Measurements from ENCODE around the gene TACC2.

Gene TACC2

GRCh38 chr10:122297583-122297982 is 308.6 kb downstream of the TACC2 start:
- TF ChIP-seq CTCF (conservative IDR thresholded peaks at IDR 0.05) = no peak
- H3K27ac ChIP-seq = no peak overlapping the region

GRCh38 chr10:122298206-122298597 is 309.2 kb downstream of the TACC2 start:
- TF ChIP-seq CTCF (conservative IDR thresholded peaks at IDR 0.05) = no peak
- H3K27ac ChIP-seq = no peak overlapping the region

- TF ChIP-seq CTCF (conservative IDR thresholded peaks at IDR 0.05) = peak; percentile 80
- H3K27ac ChIP-seq = no peak overlapping the region
These were observed 309.8 kb downstream of the TACC2 start for GRCh38 chr10:122298598-122299301.

GRCh38 chr10:122299423-122300075 is 310.6 kb downstream of the TACC2 start:
- no peak for TF ChIP-seq CTCF (conservative IDR thresholded peaks at IDR 0.05)
- no peak overlapping the region for H3K27ac ChIP-seq

GRCh38 chr10:122301055-122301810 is 312.3 kb downstream of the TACC2 start:
- no peak for TF ChIP-seq CTCF (conservative IDR thresholded peaks at IDR 0.05)
- H3K27ac ChIP-seq = no peak overlapping the region

GRCh38 chr10:122301811-122302115 is 312.8 kb downstream of the TACC2 start:
- TF ChIP-seq CTCF (conservative IDR thresholded peaks at IDR 0.05) = no peak
- no peak overlapping the region for H3K27ac ChIP-seq

- TF ChIP-seq CTCF (conservative IDR thresholded peaks at IDR 0.05) = no peak
- no peak overlapping the region for H3K27ac ChIP-seq
These were observed 313.4 kb downstream of the TACC2 start for GRCh38 chr10:122302315-122302714.
